HL-60 (cell line): ENCODE results near the gene SLC35C1.
A peak's percentile ranks its signal among the peaks of the same experiment; 100 is the strongest.

Experiments
- CTCF ChIP-seq: IDR thresholded peaks from one replicate; pipeline ENCODE4 v1.5.1; 2011; ENCODE audit warnings: low read length, control low read depth, inconsistent platforms; ENCODE audit not compliant: insufficient read depth
- GABPA ChIP-seq: IDR thresholded peaks from 2 replicates; pipeline ENCODE4 v1.6.1; 2012; ENCODE audit warnings: low read depth
- POLR2AphosphoS5 ChIP-seq: IDR thresholded peaks from 2 replicates; pipeline ENCODE4 v1.6.1; 2012; ENCODE audit warnings: low read depth
- REST ChIP-seq: IDR thresholded peaks from 2 replicates; pipeline ENCODE4 v1.6.1; 2012; ENCODE audit warnings: low read depth; ENCODE audit not compliant: insufficient replicate concordance
- SPI1 ChIP-seq: IDR thresholded peaks from 2 replicates; pipeline ENCODE4 v1.6.1; 2012; ENCODE audit warnings: low read depth, mild to moderate bottlenecking, borderline replicate concordance

- TF ChIP-seq CTCF (no peak), POLR2AphosphoS5 (peak; percentile 64; the same call in 1 of the 2 replicates), REST (peak; percentile 74), GABPA (no peak), SPI1 (no peak)
Measured at GRCh38 chr11:45846974-45847910, 42.3 kb downstream of the SLC35C1 start, which contains the start of gene CRY2.
